NCI-H2196 (cell line): ENCODE data around the gene PCDHGB1.
"Not testable (repeated sequence)": the region's sequence is repeated elsewhere in the genome, so short reads cannot be mapped to it uniquely, and the experiment has no call there.

Experiments
- DNase-seq: peaks from one replicate; lab custom pipeline; 2025; ENCODE audit not compliant: unreplicated experiment; lab: John Stamatoyannopoulos, UW

The PCDHGB1 gene

GRCh38 chr5:141345327-141345726 lies 4.6 kb upstream of the PCDHGB1 start:
- DNase-seq, result no peak

GRCh38 chr5:141346017-141346416 lies 3.9 kb upstream of the PCDHGB1 start:
- DNase-seq, result not testable (repeated sequence)

GRCh38 chr5:141351591-141351990 lies 1.7 kb downstream of the PCDHGB1 start:
- no peak for DNase-seq

GRCh38 chr5:141354900-141355469 lies 5.1 kb downstream of the PCDHGB1 start, which contains the start of gene PCDHGA4:
Gene PCDHGA4 (plus strand): TSS chr5:141355021. CDS start chr5:141355108, 87 bp downstream.
- DNase-seq, result no peak

GRCh38 chr5:141355641-141356040 lies 5.7 kb downstream of the PCDHGB1 start:
- DNase-seq, result no peak

GRCh38 chr5:141356133-141356532 lies 6.2 kb downstream of the PCDHGB1 start:
- DNase-seq, result no peak

- no peak for DNase-seq
Observed at GRCh38 chr5:141356950-141357349, 7.1 kb downstream of the PCDHGB1 start.

- no peak for DNase-seq
Observed at GRCh38 chr5:141359790-141360426, 10.0 kb downstream of the PCDHGB1 start, which contains the start of gene PCDHGB2. Gene PCDHGB2 (plus strand): TSS chr5:141359994. CDS start chr5:141360136, 142 bp downstream.

- no peak for DNase-seq
Observed at GRCh38 chr5:141360685-141361084, 10.8 kb downstream of the PCDHGB1 start.

- no peak for DNase-seq
Observed at GRCh38 chr5:141362719-141363118, 12.8 kb downstream of the PCDHGB1 start.

- DNase-seq, result no peak
Observed at GRCh38 chr5:141363952-141364660, 14.2 kb downstream of the PCDHGB1 start, which contains the start of gene PCDHGA5. Gene PCDHGA5 (plus strand): TSS chr5:141364162. CDS start chr5:141364331, 169 bp downstream.

- no peak for DNase-seq
Observed at GRCh38 chr5:141366016-141366896, 16.4 kb downstream of the PCDHGB1 start.

GRCh38 chr5:141369994-141370848 lies 20.3 kb downstream of the PCDHGB1 start, which contains the start of gene PCDHGB3:
Gene PCDHGB3 (plus strand): TSS chr5:141370242. CDS start chr5:141370395, 153 bp downstream.
- DNase-seq, result no peak

- DNase-seq, result no peak
Observed at GRCh38 chr5:141371572-141372475, 21.9 kb downstream of the PCDHGB1 start.

GRCh38 chr5:141373673-141374317 lies 23.9 kb downstream of the PCDHGB1 start, which contains the start of gene PCDHGA6:
Gene PCDHGA6 (plus strand): TSS chr5:141373891. CDS start chr5:141374084, 193 bp downstream.
- no peak for DNase-seq

- DNase-seq, result no peak
Observed at GRCh38 chr5:141374627-141375026, 24.7 kb downstream of the PCDHGB1 start.

GRCh38 chr5:141375444-141376155 lies 25.7 kb downstream of the PCDHGB1 start:
- DNase-seq, result not testable (repeated sequence)
